Dermis lymphatic vessel endothelial cell (primary cell): ENCODE results near the gene RAB3IL1. TPM values are rescaled to one million over a fixed set of nuclear protein-coding genes. Genes with fewer than 3 reads are reported as not detected.

ENCODE experiments used
- total RNA-seq: library from RNA; depleted of rRNA; stranded (reverse); fragments of >200 nt; gene quantifications from 2 replicates; pipeline ENCODE4 v1.2.1, GENCODE V29; 2014

RAB3IL1 gene
- 6.3 and 12.2 TPM in 2 replicates for total RNA-seq

DNA sequence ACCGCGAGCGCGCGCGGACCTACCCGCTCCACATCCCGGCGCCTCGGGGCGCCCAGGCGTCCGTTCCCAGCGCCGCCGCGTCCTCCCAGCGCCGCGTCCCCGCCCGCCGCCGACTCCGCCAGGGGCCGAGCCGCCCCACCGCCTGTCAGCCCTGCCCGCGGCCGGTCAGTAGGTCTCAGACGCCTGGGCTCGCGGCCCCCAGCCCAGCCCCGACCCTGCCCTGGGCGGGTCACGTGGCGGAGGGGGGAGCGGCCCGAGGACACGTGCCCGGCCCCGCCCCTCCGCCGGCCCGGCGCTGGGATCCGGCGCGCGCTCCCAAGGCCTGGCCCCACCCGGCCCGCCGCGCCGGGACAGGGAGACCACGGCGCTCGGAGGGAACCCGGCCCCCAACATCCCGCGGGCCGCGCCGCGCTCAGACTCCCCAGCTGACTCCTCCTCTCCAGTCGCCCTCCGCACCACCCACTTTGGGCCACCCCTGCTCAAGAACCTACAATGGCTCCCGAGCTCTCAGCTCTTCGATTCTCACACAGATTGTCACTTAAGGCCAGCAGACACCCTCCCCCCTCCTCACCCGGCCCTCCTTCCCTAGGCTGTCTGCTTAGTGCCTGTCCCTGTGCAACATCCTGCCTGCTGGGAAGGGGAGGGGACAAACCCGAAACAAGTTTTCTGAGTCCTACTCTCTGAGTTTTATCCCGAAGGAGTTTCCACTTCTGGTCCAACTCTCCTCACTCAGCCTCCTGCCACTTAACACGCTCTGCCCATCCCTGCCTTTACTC lies at the start of gene RAB3IL1:
Gene RAB3IL1, minus strand, starts transcription at position 233 of the 776 bp plus-strand sequence. Its CDS starts 199 bp downstream, at position 34.

GRCh38 chr11:61950035-61950547 lies 32.7 kb upstream of the RAB3IL1 start, which contains the start of gene BEST1:
Gene BEST1 (plus strand): TSS chr11:61950351. CDS start chr11:61951807, 1,456 bp downstream.

GRCh38 chr11:61891331-61892084 lies 25.9 kb downstream of the RAB3IL1 start, which contains the start of gene FADS3:
Gene FADS3 (minus strand): TSS chr11:61891545. CDS start chr11:61891381, 164 bp downstream.

Other genes with a start within 250 kb of the RAB3IL1 start
- gene DAGLA, start 237.2 kb downstream of the RAB3IL1 start, total RNA-seq: 1.6 and 1.7 TPM in 2 replicates
- 0.11 and 0.26 TPM in 2 replicates for gene MYRF, start 164.9 kb downstream of the RAB3IL1 start, total RNA-seq
- gene TMEM258, start 125.0 kb downstream of the RAB3IL1 start, total RNA-seq: 109 and 203 TPM in 2 replicates
- gene FEN1, start 124.7 kb downstream of the RAB3IL1 start, total RNA-seq: 9.6 and 10.7 TPM in 2 replicates
- gene FADS1, start 100.6 kb downstream of the RAB3IL1 start, total RNA-seq: 18.4 and 29.9 TPM in 2 replicates
- gene FADS2, start 89.3 kb downstream of the RAB3IL1 start, total RNA-seq: 23.1 and 32.7 TPM in 2 replicates
- 26.9 and 51.1 TPM in 2 replicates for gene FADS3, start 26.0 kb downstream of the RAB3IL1 start, total RNA-seq
- under 0.01 TPM in 2 replicates for gene BEST1, start 32.8 kb upstream of the RAB3IL1 start, total RNA-seq
- gene FTH1, start 50.1 kb upstream of the RAB3IL1 start, total RNA-seq: 380 and 579 TPM in 2 replicates
- gene INCENP, start 206.4 kb upstream of the RAB3IL1 start, total RNA-seq: 7.9 and 9.3 TPM in 2 replicates